OCI-LY3 (cell line): ENCODE data around the gene MCM8.

Source experiments
- H2AFZ ChIP-seq: fragments of 200-600, 300-600 bp; shearing (Covaris generic); 2 replicates; pipeline ENCODE4 v1.6.0; 2014; ENCODE audit warnings: antibody characterized with exemption, low read depth, low read length
- H3K27ac ChIP-seq: fragments of 200-600, 300-600 bp; sonication (generic); 2 replicates; pipeline ENCODE4 v1.5.1; 2014; ENCODE audit warnings: mild to moderate bottlenecking, low read length, moderate library complexity, mixed read lengths
- H3K27me3 ChIP-seq: fragments of 200-600, 300-600 bp; sonication (generic); 2 replicates; pipeline ENCODE4 v1.6.1; 2014; ENCODE audit warnings: low read depth, low read length, mixed read lengths
- H3K36me3 ChIP-seq: fragments of 200-600, 300-600 bp; sonication (generic); replicated peaks from 2 replicates; pipeline ENCODE3; 2014; ENCODE audit warnings: low read depth, low read length, mixed read lengths
- H3K4me1 ChIP-seq: fragments of 300-600, 200-600 bp; sonication (generic); 2 replicates; pipeline ENCODE4 v1.6.1; 2014; ENCODE audit warnings: low read length, mixed read lengths
- H3K4me2 ChIP-seq: fragments of 200-600, 300-600 bp; sonication (generic); 2 replicates; pipeline ENCODE4 v1.6.1; 2014; ENCODE audit warnings: low read length, mixed read lengths
- H3K4me3 ChIP-seq: fragments of 300-600, 200-600 bp; sonication (generic); 2 replicates; pipeline ENCODE4 v1.5.1; 2014; ENCODE audit warnings: antibody characterized with exemption, mild to moderate bottlenecking, low read length, moderate library complexity
- H3K79me2 ChIP-seq: fragments of 300-600, 200-600 bp; shearing (Covaris generic); 2 replicates; pipeline ENCODE4 v1.6.1; 2014; ENCODE audit warnings: mild to moderate bottlenecking, low read length, mixed read lengths
- H3K9ac ChIP-seq: fragments of 300-600, 200-600 bp; shearing (Covaris generic); 2 replicates; pipeline ENCODE4 v1.6.0; 2014; ENCODE audit warnings: mild to moderate bottlenecking, low read length, moderate library complexity
- H3K9me3 ChIP-seq: fragments of 200-600, 300-600 bp; shearing (Covaris generic); 2 replicates; pipeline ENCODE4 v1.6.1; 2014; ENCODE audit warnings: low read length, mixed read lengths; ENCODE audit not compliant: insufficient read depth
- H4K20me1 ChIP-seq: fragments of 200-600, 300-600 bp; sonication (generic); 2 replicates; pipeline ENCODE4 v1.6.1; 2016; ENCODE audit warnings: low read length, mixed read lengths; ENCODE audit not compliant: insufficient read depth
- EZH2phosphoT487 ChIP-seq: fragments of 200-600 bp; shearing (Covaris generic); IDR thresholded peaks from 2 replicates; pipeline ENCODE4 v1.6.1; 2018; ENCODE audit warnings: antibody characterized with exemption, mixed run types, low read depth
- TF ChIP-seq, protein P1 (sequence below): fragments of 200-600, 300-600 bp; sonication (generic); IDR thresholded peaks from 2 replicates; pipeline ENCODE4 v1.5.1; 2014; ENCODE audit warnings: antibody characterized with exemption, low read length, low read depth

The MCM8 gene

DNA sequence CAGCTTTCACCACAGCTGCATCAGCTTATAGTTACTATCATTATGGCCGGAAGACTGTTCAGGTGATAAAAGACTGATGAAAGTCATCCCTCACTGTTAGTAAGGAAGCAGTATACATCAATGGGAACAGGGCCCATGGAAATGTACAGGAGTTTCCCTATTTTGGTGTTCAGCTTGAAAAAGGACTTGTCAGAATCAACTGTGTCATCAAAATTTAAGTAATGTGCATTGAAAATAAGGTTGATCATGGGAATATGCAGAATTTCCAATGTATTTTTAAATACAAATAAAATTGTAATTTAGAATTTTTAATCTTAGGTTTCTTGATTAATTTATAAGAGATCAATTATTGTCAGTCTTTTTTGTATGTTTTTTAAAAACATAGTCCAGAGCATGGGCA is 86.6 kb downstream of the MCM8 start:
- Histone ChIP-seq H3K4me1 (no peaks in the 10 kb centered on the region), H3K36me3 (peaks cover 65% of the 10 kb centered on the region), H3K4me3 (no peak overlapping the region), H3K79me2 (peaks cover 4% of the 10 kb centered on the region; the same call in 1 of the 2 replicates), H3K27ac (no peak overlapping the region), H2AFZ (no peak overlapping the region), H3K9me3 (no peaks in the 10 kb centered on the region), H4K20me1 (0 out of 2 replicates have a peak, but pooled peaks cover 3% of the 10 kb centered on the region), H3K4me2 (no peak overlapping the region), H3K9ac (no peak overlapping the region), H3K27me3 (no peaks in the 10 kb centered on the region)
- no peak for TF ChIP-seq EZH2phosphoT487
- TF ChIP-seq, protein P1, sequence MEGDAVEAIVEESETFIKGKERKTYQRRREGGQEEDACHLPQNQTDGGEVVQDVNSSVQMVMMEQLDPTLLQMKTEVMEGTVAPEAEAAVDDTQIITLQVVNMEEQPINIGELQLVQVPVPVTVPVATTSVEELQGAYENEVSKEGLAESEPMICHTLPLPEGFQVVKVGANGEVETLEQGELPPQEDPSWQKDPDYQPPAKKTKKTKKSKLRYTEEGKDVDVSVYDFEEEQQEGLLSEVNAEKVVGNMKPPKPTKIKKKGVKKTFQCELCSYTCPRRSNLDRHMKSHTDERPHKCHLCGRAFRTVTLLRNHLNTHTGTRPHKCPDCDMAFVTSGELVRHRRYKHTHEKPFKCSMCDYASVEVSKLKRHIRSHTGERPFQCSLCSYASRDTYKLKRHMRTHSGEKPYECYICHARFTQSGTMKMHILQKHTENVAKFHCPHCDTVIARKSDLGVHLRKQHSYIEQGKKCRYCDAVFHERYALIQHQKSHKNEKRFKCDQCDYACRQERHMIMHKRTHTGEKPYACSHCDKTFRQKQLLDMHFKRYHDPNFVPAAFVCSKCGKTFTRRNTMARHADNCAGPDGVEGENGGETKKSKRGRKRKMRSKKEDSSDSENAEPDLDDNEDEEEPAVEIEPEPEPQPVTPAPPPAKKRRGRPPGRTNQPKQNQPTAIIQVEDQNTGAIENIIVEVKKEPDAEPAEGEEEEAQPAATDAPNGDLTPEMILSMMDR: no peak

DNA sequence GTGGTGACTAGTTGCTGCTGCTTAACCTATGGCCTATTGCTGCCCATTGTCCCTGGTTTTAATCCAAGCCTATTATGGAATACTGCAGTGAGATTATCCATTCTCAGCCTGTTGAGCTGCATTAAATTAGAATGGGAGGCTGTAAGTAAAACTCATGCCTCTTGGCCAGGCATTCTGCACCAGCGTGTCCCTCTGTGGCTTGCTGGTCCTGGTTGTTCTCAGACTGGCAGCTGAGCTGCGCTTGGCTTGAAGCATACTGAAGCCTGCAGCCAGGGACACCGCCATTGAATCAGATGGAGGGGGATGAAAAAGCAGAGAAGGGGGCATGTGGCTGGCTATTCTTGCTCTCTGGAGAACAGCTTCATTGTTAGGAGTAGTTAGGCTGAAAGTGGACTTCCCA is 87.8 kb downstream of the MCM8 start:
- Histone ChIP-seq H3K4me3 (no peak overlapping the region), H4K20me1 (no peaks in the 10 kb centered on the region), H3K27ac (no peak overlapping the region), H3K27me3 (no peaks in the 10 kb centered on the region), H3K9ac (no peak overlapping the region), H3K9me3 (no peaks in the 10 kb centered on the region), H3K36me3 (peaks cover 65% of the 10 kb centered on the region), H3K79me2 (no peaks in the 10 kb centered on the region), H3K4me1 (no peaks in the 10 kb centered on the region), H2AFZ (no peak overlapping the region), H3K4me2 (no peak overlapping the region)
- TF ChIP-seq EZH2phosphoT487: no peak
- TF ChIP-seq, protein P1: no peak

DNA sequence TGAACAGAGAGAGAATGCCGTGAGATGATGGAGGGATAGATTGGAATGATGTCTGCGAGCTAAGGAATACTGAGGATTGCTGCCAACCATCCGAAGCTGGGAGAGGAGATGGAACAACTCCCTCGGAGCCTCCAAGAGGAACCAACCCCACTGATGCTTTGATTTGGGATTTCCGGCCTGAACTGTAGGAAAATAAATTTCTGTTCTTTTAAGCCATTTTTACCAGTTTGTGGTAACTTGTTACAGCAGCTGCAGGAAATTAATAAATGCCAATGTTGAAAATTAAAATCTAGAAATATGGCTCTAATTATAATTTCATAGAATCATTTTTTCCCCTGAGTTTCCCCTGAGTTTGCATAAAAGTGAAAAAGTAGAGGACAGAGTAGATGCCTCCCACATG is 89.3 kb downstream of the MCM8 start:
- Histone ChIP-seq H3K4me3 (no peak overlapping the region), H3K27me3 (no peaks in the 10 kb centered on the region), H3K9ac (no peak overlapping the region), H3K4me2 (no peak overlapping the region), H2AFZ (no peak overlapping the region), H4K20me1 (no peaks in the 10 kb centered on the region), H3K27ac (no peak overlapping the region), H3K79me2 (no peaks in the 10 kb centered on the region), H3K4me1 (no peaks in the 10 kb centered on the region), H3K9me3 (no peaks in the 10 kb centered on the region), H3K36me3 (peaks cover 53% of the 10 kb centered on the region)
- TF ChIP-seq, protein P1: no peak
- no peak for TF ChIP-seq EZH2phosphoT487

DNA sequence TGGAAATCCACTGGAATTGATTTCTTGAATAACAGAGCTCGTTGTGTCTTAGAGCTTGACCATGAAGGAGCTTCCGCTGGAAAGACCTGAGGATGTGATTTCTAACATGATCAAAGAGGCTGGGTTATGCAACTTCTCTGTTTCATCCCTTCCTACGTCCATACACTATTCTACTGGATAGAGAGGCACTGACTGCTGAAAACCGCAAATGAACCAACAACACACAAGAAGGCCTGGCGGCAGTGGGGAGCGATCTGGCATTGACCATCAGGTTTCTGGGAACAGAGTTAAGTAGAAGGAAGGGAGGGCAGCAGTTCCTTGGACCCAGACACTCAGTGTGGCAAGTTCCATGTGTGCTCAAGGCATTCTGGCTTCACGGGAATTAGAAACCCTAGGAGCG is 90.1 kb downstream of the MCM8 start:
- Histone ChIP-seq H3K79me2 (no peaks in the 10 kb centered on the region), H3K9me3 (no peaks in the 10 kb centered on the region), H3K27me3 (no peaks in the 10 kb centered on the region), H3K4me3 (no peak overlapping the region), H3K4me2 (no peak overlapping the region), H3K4me1 (no peaks in the 10 kb centered on the region), H3K27ac (no peak overlapping the region), H2AFZ (no peak overlapping the region), H4K20me1 (no peaks in the 10 kb centered on the region), H3K9ac (no peak overlapping the region), H3K36me3 (peaks cover 52% of the 10 kb centered on the region)
- TF ChIP-seq, protein P1: no peak
- no peak for TF ChIP-seq EZH2phosphoT487
